Measurements from ENCODE around the gene SPATA20. TPM values are rescaled to one million over a fixed set of nuclear protein-coding genes. Genes with fewer than 3 reads are reported as not detected.

Gene SPATA20
- total and polyA plus RNA-seq, 2 of the 8 experiments (the other 6 are each of a cell fraction or from before 2014, with no cell fraction given): 16.2 to 17.5 TPM

GRCh38 chr17:50529849-50530248, 17.1 kb upstream of the SPATA20 start (continued):
- TF ChIP-seq KDM5A (IDR thresholded peaks at IDR 0.05; ENCODE audit: low read length): no peak
- TF ChIP-seq GTF2F1 (IDR thresholded peaks at IDR 0.05; ENCODE audit: borderline replicate concordance, low read depth, low read length): no peak
- TF ChIP-seq GABPA (IDR thresholded peaks at IDR 0.05; ENCODE audit: borderline replicate concordance, insufficient read depth, low read length): no peak
- TF ChIP-seq CTBP2 (IDR thresholded peaks at IDR 0.05; ENCODE audit: borderline replicate concordance, insufficient read depth, insufficient read length, low read length): no peak
